Suprapubic skin (tissue), 4 donors: Measurements from ENCODE around the gene TBC1D1.

Experiments
- EP300 ChIP-seq: sonication (generic); formaldehyde crosslinking; IDR thresholded peaks from one replicate; pipeline ENCODE4 v1.6.1; 2017; ENCODE audit warnings: antibody characterized with exemption
- POLR2A ChIP-seq, 2 donors: fragments of 450-650 bp; IDR thresholded peaks; one replicate each; pipeline ENCODE4 v1.6.1; 2017; ENCODE audit warnings: antibody characterized with exemption in 2 of 2, mild to moderate bottlenecking in 2 of 2, moderate library complexity in 2 of 2
- POLR2AphosphoS5 ChIP-seq, 3 donors: sonication (generic); formaldehyde crosslinking; IDR thresholded peaks; one replicate each; pipeline ENCODE4 v1.6.1; 2017; ENCODE audit warnings: antibody characterized with exemption in 3 of 3
- TF ChIP-seq, protein P1 (sequence below), 2 donors: fragments of 200-600 bp in 1 of 2; fragments of 450-650 bp in 1 of 2; sonication (generic) in 1 of 2; IDR thresholded peaks; one replicate each; pipeline ENCODE4 v1.5.1; 2016 to 2019; ENCODE audit warnings: antibody characterized with exemption in 2 of 2, mild to moderate bottlenecking in 1 of 2, moderate library complexity in 1 of 2

DNA sequence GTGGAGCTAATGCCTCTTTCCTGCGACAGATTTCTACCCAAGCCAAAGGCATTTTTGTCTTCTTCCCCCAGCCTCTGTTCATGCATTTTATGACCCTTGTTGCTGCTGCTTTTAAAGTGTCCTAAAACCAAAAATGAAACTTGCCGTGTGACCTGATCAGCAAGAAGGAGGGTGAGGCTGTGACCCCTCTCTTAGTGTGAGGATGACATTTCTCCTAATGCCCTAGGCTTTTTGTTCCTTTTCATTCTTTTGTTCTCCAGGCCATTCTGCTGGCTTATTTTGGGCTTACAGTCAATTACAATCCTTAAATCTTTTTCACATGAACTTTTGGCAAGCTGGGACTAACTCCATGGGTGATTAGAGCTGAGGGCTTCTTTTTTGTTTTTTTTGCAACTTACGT lies 103.7 kb downstream of the TBC1D1 start:
- TF ChIP-seq, protein P1, sequence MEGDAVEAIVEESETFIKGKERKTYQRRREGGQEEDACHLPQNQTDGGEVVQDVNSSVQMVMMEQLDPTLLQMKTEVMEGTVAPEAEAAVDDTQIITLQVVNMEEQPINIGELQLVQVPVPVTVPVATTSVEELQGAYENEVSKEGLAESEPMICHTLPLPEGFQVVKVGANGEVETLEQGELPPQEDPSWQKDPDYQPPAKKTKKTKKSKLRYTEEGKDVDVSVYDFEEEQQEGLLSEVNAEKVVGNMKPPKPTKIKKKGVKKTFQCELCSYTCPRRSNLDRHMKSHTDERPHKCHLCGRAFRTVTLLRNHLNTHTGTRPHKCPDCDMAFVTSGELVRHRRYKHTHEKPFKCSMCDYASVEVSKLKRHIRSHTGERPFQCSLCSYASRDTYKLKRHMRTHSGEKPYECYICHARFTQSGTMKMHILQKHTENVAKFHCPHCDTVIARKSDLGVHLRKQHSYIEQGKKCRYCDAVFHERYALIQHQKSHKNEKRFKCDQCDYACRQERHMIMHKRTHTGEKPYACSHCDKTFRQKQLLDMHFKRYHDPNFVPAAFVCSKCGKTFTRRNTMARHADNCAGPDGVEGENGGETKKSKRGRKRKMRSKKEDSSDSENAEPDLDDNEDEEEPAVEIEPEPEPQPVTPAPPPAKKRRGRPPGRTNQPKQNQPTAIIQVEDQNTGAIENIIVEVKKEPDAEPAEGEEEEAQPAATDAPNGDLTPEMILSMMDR (IDR thresholded peaks at IDR 0.05) = no peak
- TF ChIP-seq EP300 = no peak
- TF ChIP-seq POLR2A (IDR thresholded peaks at IDR 0.05) = no peak
- TF ChIP-seq POLR2AphosphoS5 (IDR thresholded peaks at IDR 0.05) = no peak
